ENCODE measurements around the gene DACT2.

- TF ChIP-seq POLR2AphosphoS5 (IDR thresholded peaks at IDR 0.05; ENCODE audit: low read depth, low read length) (no peak), POLR2A (IDR thresholded peaks at IDR 0.05; ENCODE audit: low read depth, low read length) (no peak)
Measured at GRCh38 chr6:168293636-168294530, 25.7 kb downstream of the DACT2 start.
